Ishikawa (cell line): ENCODE results near the gene BACH2.

Experiments used
- CEBPB ChIP-seq: IDR thresholded peaks from 2 replicates; pipeline ENCODE4 v1.6.1; 2012
- EGR1 ChIP-seq: IDR thresholded peaks from 2 replicates; pipeline ENCODE4 v1.6.1; 2012
- EP300 ChIP-seq: IDR thresholded peaks from 2 replicates; pipeline ENCODE4 v1.6.1; 2012; ENCODE audit warnings: borderline replicate concordance
- FOXM1 ChIP-seq: IDR thresholded peaks from 2 replicates; pipeline ENCODE4 v1.6.1; 2012; ENCODE audit warnings: low read depth, borderline replicate concordance
- MAX ChIP-seq: IDR thresholded peaks from 2 replicates; pipeline ENCODE4 v1.6.1; 2012
- REST ChIP-seq: IDR thresholded peaks from 2 replicates; pipeline ENCODE4 v1.6.1; 2012; ENCODE audit warnings: low read depth, mild to moderate bottlenecking
- TAF1 ChIP-seq: IDR thresholded peaks from 2 replicates; pipeline ENCODE4 v1.6.1; 2012; ENCODE audit warnings: low read depth, mild to moderate bottlenecking
- TCF12 ChIP-seq: IDR thresholded peaks from 2 replicates; pipeline ENCODE4 v1.6.1; 2012; ENCODE audit warnings: low read depth
- USF1 ChIP-seq: IDR thresholded peaks from 2 replicates; pipeline ENCODE4 v1.6.1; 2012
- YY1 ChIP-seq: IDR thresholded peaks from 2 replicates; pipeline ENCODE4 v1.6.1; 2012; ENCODE audit warnings: low read depth

GRCh38 chr6:89942601-89943000 lies 354.0 kb downstream of the BACH2 start:
- TF ChIP-seq MAX (no peak), EP300 (no peak), TAF1 (no peak), REST (no peak), YY1 (no peak), CEBPB (no peak), FOXM1 (no peak), TCF12 (no peak), USF1 (no peak), EGR1 (no peak)
